ENCODE data around the gene SLBP.

GRCh38 chr4:1682860-1683259, 29.3 kb downstream of the SLBP start:
- TF ChIP-seq POLR2A (IDR thresholded peaks at IDR 0.05; ENCODE audit: low read depth, low read length), result no peak
- no peak for TF ChIP-seq MAX (IDR thresholded peaks at IDR 0.05; ENCODE audit: insufficient read depth, insufficient read length)
- no peak for TF ChIP-seq CTCF (IDR thresholded peaks at IDR 0.05; ENCODE audit: extremely low read depth in 1 of 2, insufficient read depth in 1 of 2, low read depth in 1 of 2, low read length in 2 of 2)
- TF ChIP-seq EZH2 (IDR thresholded peaks at IDR 0.05; ENCODE audit: borderline replicate concordance, low read depth, low read length, severe bottlenecking), result no peak
- no peak for TF ChIP-seq POLR2AphosphoS5 (IDR thresholded peaks at IDR 0.05; ENCODE audit: insufficient read depth, low read depth, low read length)

Data from endothelial cell of umbilical vein (primary cell).